Activated T-cell treated with anti-CD3 and anti-CD28 coated beads, Interleukin-2, amount 50 U/mL, for 72 hours (primary cell): ENCODE data around the gene CBFA2T3. TPM values are rescaled to one million over a fixed set of nuclear protein-coding genes. Genes with fewer than 3 reads are reported as not detected.

ENCODE experiments used
- ATAC-seq, 2 donors: fragments of 150-1000 bp; cut with Tn5 transposase; replicated peaks in 1 of 2; 2 replicates each; pipeline ENCODE4 v1.10.0; 2021; ENCODE audit warnings: moderate library complexity in 2 of 2, mild to moderate bottlenecking in 1 of 2
- DNase-seq, 2 donors: peaks; one replicate each; pipeline ENCODE4 v3.0.0; 2021 to 2022; ENCODE audit warnings: mixed read lengths in 1 of 2
- H3K27ac Mint-ChIP-seq: one replicate; pipeline ENCODE4 v1.8.0; 2022; ENCODE audit warnings: mild to moderate bottlenecking, moderate library complexity, mixed read lengths
- H3K27me3 Mint-ChIP-seq: one replicate; pipeline ENCODE4 v1.8.0; 2022; ENCODE audit warnings: low read depth, mixed read lengths
- H3K36me3 Mint-ChIP-seq, 2 donors: one replicate each; pipeline ENCODE4 v1.8.0; 2022; ENCODE audit warnings: mixed read lengths in 2 of 2, mild to moderate bottlenecking in 1 of 2; ENCODE audit not compliant: insufficient read depth in 2 of 2
- H3K4me1 Mint-ChIP-seq: one replicate; pipeline ENCODE4 v1.8.0; 2022; ENCODE audit warnings: low read depth, mixed read lengths
- H3K4me3 Mint-ChIP-seq, 2 donors: one replicate each; pipeline ENCODE4 v1.8.0; 2022; ENCODE audit warnings: mild to moderate bottlenecking in 2 of 2, mixed read lengths in 2 of 2, moderate library complexity in 2 of 2
- H3K9me3 Mint-ChIP-seq, 2 donors: one replicate each; pipeline ENCODE4 v1.8.0; 2022; ENCODE audit warnings: mixed read lengths in 2 of 2
- total RNA-seq, 2 donors: library from RNA; stranded (reverse); gene quantifications; one replicate each; pipeline ENCODE4 v1.2.3, GENCODE V29; 2022

CBFA2T3 gene
- total RNA-seq, 2 donors from 2014 or later, result 1.2 to 1.7 TPM

DNA sequence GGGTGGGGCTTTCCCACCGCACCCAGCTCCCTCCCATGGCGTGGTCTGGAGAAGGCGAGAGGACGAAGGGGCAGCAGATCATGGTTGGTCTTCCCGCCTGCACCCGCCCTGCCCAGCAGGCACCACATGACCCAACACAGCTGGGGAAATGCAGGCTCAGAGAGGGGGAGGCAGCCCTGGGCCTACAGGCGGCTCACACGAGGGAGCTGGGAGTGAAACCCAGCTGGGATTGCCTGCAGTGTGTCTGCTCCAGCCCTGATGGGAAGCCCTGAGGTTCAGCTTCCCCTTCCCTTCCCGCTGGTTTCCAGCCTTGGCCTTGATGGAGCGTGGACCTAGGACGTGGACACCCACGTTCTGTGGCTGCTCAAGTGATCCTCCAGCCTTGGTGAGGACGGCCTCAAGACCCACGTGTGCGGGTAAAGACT is 90.6 kb downstream of the CBFA2T3 start:
- Mint-ChIP-seq H3K4me3 (no peak overlapping the region), H3K27me3 (no peaks in the 10 kb centered on the region), H3K9me3 (no peaks in the 10 kb centered on the region), H3K36me3 (no peaks in the 10 kb centered on the region), H3K27ac (no peak overlapping the region), H3K4me1 (no peaks in the 10 kb centered on the region)
- DNase-seq, result no peak
- ATAC-seq, result no peak

GRCh38 chr16:88885693-88886280 is 91.2 kb downstream of the CBFA2T3 start:
- H3K4me1 Mint-ChIP-seq, result no peaks in the 10 kb centered on the region
- no peak for DNase-seq
- H3K36me3 Mint-ChIP-seq, result no peaks in the 10 kb centered on the region
- no peak overlapping the region for H3K4me3 Mint-ChIP-seq
- no peaks in the 10 kb centered on the region for H3K27me3 Mint-ChIP-seq
- no peaks in the 10 kb centered on the region for H3K9me3 Mint-ChIP-seq
- no peak for ATAC-seq
- H3K27ac Mint-ChIP-seq, result no peak overlapping the region

- DNase-seq (no peak), ATAC-seq (no peak)
- no peak overlapping the region for H3K4me3 Mint-ChIP-seq
- H3K36me3 Mint-ChIP-seq, result no peaks in the 10 kb centered on the region
- no peaks in the 10 kb centered on the region for H3K9me3 Mint-ChIP-seq
- H3K27me3 Mint-ChIP-seq, result no peaks in the 10 kb centered on the region
- H3K4me1 Mint-ChIP-seq, result no peaks in the 10 kb centered on the region
- H3K27ac Mint-ChIP-seq, result no peak overlapping the region
Measured at GRCh38 chr16:88884569-88885271, 92.3 kb downstream of the CBFA2T3 start.

DNA sequence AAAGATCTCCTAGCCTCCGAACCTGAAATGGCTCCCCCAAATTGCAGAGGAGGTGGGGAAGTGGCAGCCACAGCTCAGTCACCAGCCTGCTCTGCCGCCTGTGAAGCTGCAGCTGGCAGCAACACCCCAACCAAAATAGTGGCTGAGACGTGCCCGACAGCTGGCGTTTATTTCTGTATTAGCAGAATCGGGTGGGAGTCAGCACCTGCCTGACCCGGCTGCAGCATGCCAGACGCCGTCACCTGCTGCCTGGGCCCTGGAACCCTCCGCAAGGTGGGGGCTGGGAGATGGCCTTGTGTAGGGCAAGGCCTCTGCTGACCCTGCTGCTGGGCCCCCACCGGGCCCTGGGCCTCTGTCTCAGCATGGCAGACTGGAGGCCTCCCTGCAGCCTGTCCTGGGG is 93.1 kb downstream of the CBFA2T3 start:
- Mint-ChIP-seq H3K27me3 (no peaks in the 10 kb centered on the region), H3K9me3 (no peaks in the 10 kb centered on the region), H3K4me3 (no peak overlapping the region), H3K4me1 (no peaks in the 10 kb centered on the region), H3K36me3 (no peaks in the 10 kb centered on the region), H3K27ac (no peak overlapping the region)
- ATAC-seq (no peak), DNase-seq (no peak)

GRCh38 chr16:88883117-88883895 is 93.7 kb downstream of the CBFA2T3 start:
- Mint-ChIP-seq H3K36me3 (no peaks in the 10 kb centered on the region), H3K4me3 (no peak overlapping the region), H3K27ac (no peak overlapping the region), H3K9me3 (no peaks in the 10 kb centered on the region), H3K4me1 (no peaks in the 10 kb centered on the region), H3K27me3 (no peaks in the 10 kb centered on the region)
- DNase-seq (no peak), ATAC-seq (no peak)

DNA sequence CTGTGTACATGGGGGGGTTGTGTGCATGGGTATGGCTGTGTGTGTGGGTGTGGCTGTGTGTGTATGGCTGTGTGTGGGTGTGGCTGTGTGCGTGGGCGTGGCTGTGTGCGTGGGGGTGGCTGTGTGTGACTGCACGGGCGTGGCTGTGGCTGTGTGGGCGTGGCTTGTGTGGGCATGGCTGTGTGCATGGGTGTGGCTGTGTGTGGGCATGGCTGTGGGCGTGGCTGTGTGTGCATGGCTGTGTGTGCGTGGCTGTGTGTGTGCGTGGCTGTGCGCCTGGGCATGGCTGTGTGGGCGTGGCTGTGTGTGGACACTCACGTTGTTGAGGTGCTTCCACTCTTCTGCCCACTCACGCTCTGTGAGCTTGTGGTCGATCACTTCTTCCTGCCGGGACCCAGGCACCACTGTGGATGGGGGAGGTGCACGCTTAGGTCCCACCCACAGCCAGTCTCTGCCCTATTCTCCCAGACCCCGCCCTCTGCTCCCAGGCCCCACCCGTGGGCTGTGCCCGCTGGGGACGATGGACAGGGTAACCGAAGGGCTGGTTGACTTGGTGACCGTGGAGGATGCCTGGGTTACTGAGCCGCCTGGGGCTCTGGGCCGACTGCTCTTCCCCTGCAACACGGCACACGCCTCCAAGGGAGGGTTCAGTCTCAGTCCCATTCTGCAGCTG is 94.5 kb downstream of the CBFA2T3 start:
- Mint-ChIP-seq H3K4me3 (no peak overlapping the region), H3K27ac (no peak overlapping the region), H3K4me1 (no peaks in the 10 kb centered on the region), H3K36me3 (no peaks in the 10 kb centered on the region), H3K9me3 (no peaks in the 10 kb centered on the region), H3K27me3 (no peaks in the 10 kb centered on the region)
- DNase-seq (no peak), ATAC-seq (no peak)

DNA sequence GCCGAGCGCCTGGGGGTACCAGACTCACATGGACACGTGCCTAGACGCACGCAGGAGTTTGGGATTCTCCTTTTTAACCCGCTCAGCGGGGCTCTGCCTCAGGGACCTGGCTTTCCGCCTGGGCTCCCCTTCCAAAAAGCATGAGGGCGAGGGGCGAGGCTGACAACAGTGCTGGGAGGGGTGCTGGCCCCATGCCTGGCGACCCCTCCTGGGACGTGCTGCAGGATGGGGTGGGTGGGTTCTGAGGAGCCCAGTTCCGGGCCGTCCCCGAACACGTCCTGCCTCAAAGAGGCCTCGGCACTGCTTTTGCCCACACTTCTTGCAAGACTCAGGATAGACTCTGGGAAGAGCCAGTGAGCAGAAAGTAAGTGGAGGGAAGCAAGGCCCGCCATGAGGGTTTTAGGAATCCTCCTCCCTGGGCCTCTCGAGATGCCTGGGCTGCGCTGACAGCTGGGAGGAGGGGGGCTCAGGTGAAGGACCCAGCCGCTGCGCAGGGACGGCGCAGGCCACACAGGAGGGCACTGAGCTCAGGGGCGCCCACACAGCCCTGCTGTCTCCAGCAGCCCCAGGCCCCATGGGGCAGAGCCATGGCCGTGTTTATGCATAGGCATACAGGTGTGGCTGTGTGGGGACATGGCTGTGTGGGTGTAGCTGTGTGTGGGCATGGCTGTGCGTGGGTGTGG is 95.2 kb downstream of the CBFA2T3 start:
- Mint-ChIP-seq H3K9me3 (no peaks in the 10 kb centered on the region), H3K27me3 (no peaks in the 10 kb centered on the region), H3K4me3 (no peak overlapping the region), H3K4me1 (no peaks in the 10 kb centered on the region), H3K27ac (no peak overlapping the region), H3K36me3 (no peaks in the 10 kb centered on the region)
- no peak for ATAC-seq
- no peak for DNase-seq

- Mint-ChIP-seq H3K9me3 (no peaks in the 10 kb centered on the region), H3K27ac (no peak overlapping the region), H3K4me1 (no peaks in the 10 kb centered on the region), H3K36me3 (no peaks in the 10 kb centered on the region), H3K27me3 (no peaks in the 10 kb centered on the region), H3K4me3 (no peak overlapping the region)
- no peak for DNase-seq
- ATAC-seq, result no peak
Measured at GRCh38 chr16:88881007-88881615, 95.9 kb downstream of the CBFA2T3 start.

- H3K27ac Mint-ChIP-seq, result no peak overlapping the region
Measured at GRCh38 chr16:88880226-88881006, 96.6 kb downstream of the CBFA2T3 start.

DNA sequence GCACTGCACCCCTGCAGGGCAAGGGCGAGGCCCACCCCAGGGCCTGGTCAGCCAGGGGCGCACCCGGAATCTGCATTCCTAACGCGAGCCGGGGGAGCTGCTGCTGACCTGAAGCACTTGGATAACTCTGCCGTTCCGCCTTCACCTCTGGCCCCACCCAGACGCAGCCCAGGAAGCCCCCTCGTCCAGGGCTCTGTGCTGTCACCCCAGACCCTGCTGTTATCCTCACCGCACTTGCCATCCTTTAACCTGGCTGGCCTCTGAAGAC is 97.3 kb downstream of the CBFA2T3 start:
- H3K4me1 Mint-ChIP-seq, result no peaks in the 10 kb centered on the region
- no peak for ATAC-seq
- H3K27me3 Mint-ChIP-seq, result no peaks in the 10 kb centered on the region
- no peak for DNase-seq
- no peaks in the 10 kb centered on the region for H3K9me3 Mint-ChIP-seq
- no peak overlapping the region for H3K4me3 Mint-ChIP-seq
- H3K36me3 Mint-ChIP-seq, result no peaks in the 10 kb centered on the region
- H3K27ac Mint-ChIP-seq, result no peak overlapping the region

More at GRCh38 chr16:88880226-88881006, 96.6 kb downstream of the CBFA2T3 start:
- no peak for ATAC-seq
- H3K4me1 Mint-ChIP-seq, result no peaks in the 10 kb centered on the region
- no peaks in the 10 kb centered on the region for H3K9me3 Mint-ChIP-seq
- DNase-seq, result no peak
- no peaks in the 10 kb centered on the region for H3K36me3 Mint-ChIP-seq
- H3K4me3 Mint-ChIP-seq, result no peak overlapping the region
- no peaks in the 10 kb centered on the region for H3K27me3 Mint-ChIP-seq

- no peaks in the 10 kb centered on the region for H3K4me1 Mint-ChIP-seq
- ATAC-seq (no peak), DNase-seq (no peak)
- H3K9me3 Mint-ChIP-seq, result no peaks in the 10 kb centered on the region
- no peaks in the 10 kb centered on the region for H3K27me3 Mint-ChIP-seq
- H3K27ac Mint-ChIP-seq, result no peak overlapping the region
- H3K4me3 Mint-ChIP-seq, result no peak overlapping the region
- H3K36me3 Mint-ChIP-seq, result no peaks in the 10 kb centered on the region
Measured at GRCh38 chr16:88878967-88879787, 97.8 kb downstream of the CBFA2T3 start.
